GM10248 (cell line): ENCODE measurements around the gene TRIM47.

Source experiments
- CTCF ChIA-PET: fragments of 300-600 bp; sonication (Branson Sonifier 250); formaldehyde crosslinking; extraction: SDS; loops from one replicate; lab custom pipeline; 2021; ENCODE audit warnings: antibody characterized with exemption; lab: Yijun Ruan, JAX
- POLR2A ChIA-PET: fragments of 350-650 bp; sonication (Branson Sonifier 250); formaldehyde crosslinking; extraction: SDS; loops from one replicate; lab custom pipeline; 2020; ENCODE audit warnings: antibody characterized with exemption; lab: Yijun Ruan, JAX
- DNase-seq: peaks from one replicate; pipeline ENCODE4 v3.0.0; 2012; ENCODE audit errors: extremely low spot score
- CTCF ChIP-seq: IDR thresholded peaks from 2 replicates; pipeline ENCODE4 v1.5.1; 2012; ENCODE audit warnings: mild to moderate bottlenecking, low read depth; ENCODE audit errors: extremely low read depth, missing control alignments, control extremely low read depth

Gene TRIM47

GRCh38 chr17:75848523-75849278 lies 29.7 kb downstream of the TRIM47 start:
- peak; percentile 61 for DNase-seq
- ChIA-PET CTCF (interaction anchor here (0.6 to 10.8 kb wide), 21 partner anchors 9 to 95 kb away, joined by 3 to 135 read pairs (median 3); partner anchors contain the start of genes GALK1, TRIM47 and UNK), POLR2A (interaction anchor here (1.2 kb wide), 1 partner anchor 69 kb away, joined by 5 read pairs; no protein-coding TSS in a partner anchor)
- peak; percentile 77 for TF ChIP-seq CTCF

GRCh38 chr17:75847614-75848522 lies 30.5 kb downstream of the TRIM47 start:
- CTCF ChIA-PET, result interaction anchor here (0.6 to 10.8 kb wide), 23 partner anchors 7 to 94 kb away, joined by 3 to 135 read pairs (median 4); partner anchors contain the start of genes GALK1, MRPL38, TRIM47 and UNK
- POLR2A ChIA-PET, result interaction anchor here (0.5 to 1.3 kb wide), 4 partner anchors 10 to 68 kb away, joined by 3 to 5 read pairs (median 3); no protein-coding TSS in a partner anchor
- DNase-seq, result no peak
- TF ChIP-seq CTCF, result no peak

- no peak for DNase-seq
- CTCF ChIA-PET, result interaction anchor here (1.1 to 10.8 kb wide), 16 partner anchors 7 to 159 kb away, joined by 3 to 135 read pairs (median 8); partner anchors contain the start of genes GALK1, MRPL38 and WBP2
These were observed 31.4 kb downstream of the TRIM47 start for GRCh38 chr17:75846692-75847613.

GRCh38 chr17:75845933-75846691 lies 32.3 kb downstream of the TRIM47 start:
- CTCF ChIA-PET, result interaction anchor here (0.6 to 10.8 kb wide), 21 partner anchors 9 to 159 kb away, joined by 3 to 135 read pairs (median 5); partner anchors contain the start of genes GALK1, MRPL38, UNK and WBP2
- no peak for TF ChIP-seq CTCF
- DNase-seq, result no peak
- POLR2A ChIA-PET, result interaction anchor here (0.8 to 2.5 kb wide), 5 partner anchors 9 to 83 kb away, joined by 3 to 18 read pairs (median 4); partner anchors contain the start of gene WBP2

More at GRCh38 chr17:75846692-75847613, 31.4 kb downstream of the TRIM47 start:
- POLR2A ChIA-PET, result interaction anchor here (1.2 to 2.5 kb wide), 4 partner anchors 8 to 67 kb away, joined by 3 to 18 read pairs (median 4); partner anchors contain the start of gene WBP2
- no peak for TF ChIP-seq CTCF

GRCh38 chr17:75845058-75845711 lies 33.2 kb downstream of the TRIM47 start:
- TF ChIP-seq CTCF, result peak; percentile 69
- POLR2A ChIA-PET, result interaction anchor here (0.8 to 2.5 kb wide), 6 partner anchors 10 to 82 kb away, joined by 3 to 18 read pairs (median 4); partner anchors contain the start of gene WBP2
- CTCF ChIA-PET, result interaction anchor here (0.6 to 10.8 kb wide), 24 partner anchors 8 to 169 kb away, joined by 3 to 135 read pairs (median 4); partner anchors contain the start of genes GALK1, MRPL38, UNK and WBP2
- peak; percentile 91 for DNase-seq
